ENCODE measurements around the gene IKZF1. TPM values are rescaled to one million over a fixed set of nuclear protein-coding genes. Genes with fewer than 3 reads are reported as not detected.
A peak's percentile ranks its signal among the peaks of the same experiment; 100 is the strongest.

IKZF1 gene
- total RNA-seq, 1 experiment from 2014 or later = 3.7 TPM

- Histone ChIP-seq H3K9me3 (ENCODE audit: low read depth, low read length, poor library complexity, severe bottlenecking) (peaks cover 5% of the 10 kb centered on the region), H3K36me3 (ENCODE audit: insufficient read depth, low read length, poor library complexity, severe bottlenecking) (no peaks in the 10 kb centered on the region), H3K4me1 (ENCODE audit: insufficient read depth, low read length, poor library complexity, severe bottlenecking) (no peaks in the 10 kb centered on the region), H3K27me3 (replicated peaks; ENCODE audit: insufficient read depth, low read depth, low read length, poor library complexity) (no peaks in the 10 kb centered on the region), H3K4me3 (ENCODE audit: low read depth, low read length, poor library complexity, severe bottlenecking) (no peak overlapping the region), H3K27ac (ENCODE audit: low read depth, low read length, poor library complexity, severe bottlenecking) (no peak overlapping the region)
- no peak for DNase-seq (ENCODE audit: low spot score)
- CTCF ChIA-PET = interaction anchor here (1.3 kb wide), 1 partner anchor 275 kb away, joined by 3 read pairs; no protein-coding TSS in a partner anchor
- BruUV-seq (replicated peaks) = no TSS peak
- intact Hi-C loops (cut with micrococcal nuclease; ENCODE audit: unreplicated experiment) = loop anchor here (5.0 kb wide), 1 partner anchor 275 kb away; the partner anchor contains the start of gene ZPBP
- TF ChIP-seq EZH2 (IDR thresholded peaks at IDR 0.05; ENCODE audit: borderline replicate concordance, low read depth, low read length, poor library complexity, severe bottlenecking) (no peak), CTCF (conservative IDR thresholded peaks at IDR 0.05; ENCODE audit: low read depth, low read length) (no peak)
- POLR2A ChIA-PET (ENCODE audit: low non-redundant PET) = no interaction called here
These were observed 63.1 kb downstream of the IKZF1 start for GRCh38 chr7:50367570-50367969.

- ChIA-PET POLR2A (ENCODE audit: low non-redundant PET) (no interaction called here), CTCF (interaction anchor here (0.7 kb wide), 1 partner anchor 50 kb away, joined by 3 read pairs; no protein-coding TSS in a partner anchor)
- Histone ChIP-seq H3K9me3 (ENCODE audit: low read depth, low read length, poor library complexity, severe bottlenecking) (peaks cover 5% of the 10 kb centered on the region), H3K4me3 (ENCODE audit: low read depth, low read length, poor library complexity, severe bottlenecking) (no peak overlapping the region), H3K27me3 (replicated peaks; ENCODE audit: insufficient read depth, low read depth, low read length, poor library complexity) (no peaks in the 10 kb centered on the region), H3K4me1 (ENCODE audit: insufficient read depth, low read length, poor library complexity, severe bottlenecking) (no peaks in the 10 kb centered on the region), H3K36me3 (ENCODE audit: insufficient read depth, low read length, poor library complexity, severe bottlenecking) (no peaks in the 10 kb centered on the region), H3K27ac (ENCODE audit: low read depth, low read length, poor library complexity, severe bottlenecking) (no peak overlapping the region)
- intact Hi-C loops (cut with micrococcal nuclease; ENCODE audit: unreplicated experiment) = loop anchor here (5.0 kb wide), 1 partner anchor 276 kb away; the partner anchor contains the start of gene ZPBP
- no TSS peak for BruUV-seq (replicated peaks)
- TF ChIP-seq CTCF (conservative IDR thresholded peaks at IDR 0.05; ENCODE audit: low read depth, low read length) = no peak
- no peak for TF ChIP-seq EZH2 (IDR thresholded peaks at IDR 0.05; ENCODE audit: borderline replicate concordance, low read depth, low read length, poor library complexity, severe bottlenecking)
- DNase-seq (ENCODE audit: low spot score) = no peak
These were observed 63.9 kb downstream of the IKZF1 start for GRCh38 chr7:50368366-50368765.

GRCh38 chr7:50369143-50370026, 64.9 kb downstream of the IKZF1 start:
- Histone ChIP-seq H3K27ac (ENCODE audit: low read depth, low read length, poor library complexity, severe bottlenecking) (no peak overlapping the region), H3K36me3 (ENCODE audit: insufficient read depth, low read length, poor library complexity, severe bottlenecking) (no peaks in the 10 kb centered on the region), H3K9me3 (ENCODE audit: low read depth, low read length, poor library complexity, severe bottlenecking) (peaks cover 5% of the 10 kb centered on the region), H3K4me1 (ENCODE audit: insufficient read depth, low read length, poor library complexity, severe bottlenecking) (no peaks in the 10 kb centered on the region), H3K27me3 (replicated peaks; ENCODE audit: insufficient read depth, low read depth, low read length, poor library complexity) (no peaks in the 10 kb centered on the region), H3K4me3 (ENCODE audit: low read depth, low read length, poor library complexity, severe bottlenecking) (no peak overlapping the region)
- CTCF ChIA-PET = interaction anchor here (0.7 kb wide), 1 partner anchor 49 kb away, joined by 3 read pairs; no protein-coding TSS in a partner anchor
- POLR2A ChIA-PET (ENCODE audit: low non-redundant PET) = no interaction called here
- peak; percentile 79 for DNase-seq (ENCODE audit: low spot score)
- TF ChIP-seq CTCF (conservative IDR thresholded peaks at IDR 0.05; ENCODE audit: low read depth, low read length) (peak; percentile 71), EZH2 (IDR thresholded peaks at IDR 0.05; ENCODE audit: borderline replicate concordance, low read depth, low read length, poor library complexity, severe bottlenecking) (no peak)
- BruUV-seq (replicated peaks) = no TSS peak
- intact Hi-C loops (cut with micrococcal nuclease; ENCODE audit: unreplicated experiment) = loop anchor here (1.0 to 5.0 kb wide), 3 partner anchors 164 to 277 kb away; partner anchors contain the start of gene ZPBP

All from A673 (cell line).